Measurements from ENCODE around the gene EFHC1.

- no peak for TF ChIP-seq CTCF (IDR thresholded peaks at IDR 0.05)
- TF ChIP-seq POLR2A (IDR thresholded peaks at IDR 0.05): no peak
Observed at GRCh38 chr6:52557389-52558265, 137.5 kb downstream of the EFHC1 start.
